ENCODE measurements around the gene PSD4.
A peak's percentile ranks its signal among the peaks of the same experiment; 100 is the strongest.

PSD4 gene

DNA sequence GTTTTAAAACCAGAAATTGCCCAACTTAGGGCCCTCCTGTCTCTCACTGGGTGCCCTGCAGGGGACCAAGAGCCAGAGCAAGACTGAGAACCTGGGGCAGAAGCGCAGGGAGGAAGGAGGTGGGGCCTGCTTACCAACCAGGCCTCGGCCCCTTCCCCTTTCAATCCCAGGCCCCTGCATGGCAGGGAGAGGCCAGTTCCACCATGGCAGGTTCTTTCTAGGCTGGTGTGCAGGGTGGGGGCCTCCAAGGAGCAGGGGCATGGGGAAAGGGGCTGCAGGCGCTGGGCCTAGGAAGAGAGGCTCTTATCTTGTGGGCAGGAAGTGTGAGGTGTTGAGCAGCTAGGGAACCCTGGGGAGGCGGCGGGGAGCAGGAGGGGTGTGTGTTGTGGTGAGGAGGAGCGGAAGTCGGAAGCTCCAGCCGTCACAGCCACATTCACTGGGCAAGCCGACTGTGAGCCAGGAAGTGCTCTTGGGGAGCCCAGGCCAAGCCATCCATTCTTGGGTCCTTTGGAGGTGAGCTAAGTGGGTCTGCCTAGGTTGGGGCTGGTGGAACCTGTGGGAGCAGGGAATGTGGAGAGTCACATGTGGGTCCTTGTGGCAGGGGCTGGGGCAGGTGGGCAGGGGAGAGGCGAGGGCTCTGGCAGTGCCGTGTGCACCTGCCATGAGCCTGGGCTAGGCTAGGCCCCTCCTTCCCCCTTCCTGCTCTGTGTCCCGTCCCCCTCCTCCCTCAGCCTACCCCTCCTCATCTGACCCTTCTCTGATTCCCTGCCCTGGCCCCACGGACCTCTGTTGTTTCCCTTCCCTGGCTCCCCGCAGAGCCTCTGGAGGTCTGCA lies at the start of gene PSD4:
Gene PSD4 (plus strand): TSS at position 430 of the 834 bp plus-strand sequence. CDS start 8,486 bp downstream, outside the sequence.
- no peak for DNase-seq

DNA sequence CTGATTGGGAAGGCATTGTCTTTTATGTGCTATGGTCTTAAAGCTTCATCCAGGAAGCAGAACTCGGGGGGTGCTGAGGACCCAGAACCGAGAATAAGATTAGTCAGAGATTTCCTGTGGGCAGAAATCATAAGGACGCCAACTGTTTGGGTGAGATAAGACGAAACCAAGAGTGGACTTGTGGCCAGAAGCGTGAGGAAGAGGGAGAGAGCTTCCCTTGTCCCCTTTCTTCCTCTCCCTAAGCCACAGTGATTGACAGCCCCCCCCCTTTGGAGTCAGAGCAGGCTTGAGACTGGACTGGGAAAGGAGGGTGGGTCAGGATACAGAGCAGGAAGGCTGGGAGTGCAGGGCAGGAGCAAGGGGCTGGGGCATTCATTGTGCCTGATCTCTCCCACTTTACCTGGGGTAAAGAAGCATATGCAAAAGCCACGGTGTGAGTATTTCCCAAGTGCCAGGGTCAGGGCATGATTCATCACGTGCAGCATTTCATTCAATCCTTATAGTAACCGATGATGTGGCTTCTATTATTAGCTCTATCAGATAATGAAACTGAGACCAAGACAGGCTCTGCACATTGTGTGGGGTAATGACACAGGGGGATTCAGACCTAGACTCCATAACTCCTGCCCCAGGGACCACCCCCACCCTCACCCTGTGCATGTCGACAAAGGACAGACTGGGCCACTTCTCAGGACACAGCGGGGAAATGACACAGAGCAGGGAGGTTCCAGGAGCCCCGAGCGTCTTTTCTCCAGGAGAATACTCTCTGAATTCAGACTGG lies 49.4 kb upstream of the PSD4 start:
- DNase-seq, result no peak

DNA sequence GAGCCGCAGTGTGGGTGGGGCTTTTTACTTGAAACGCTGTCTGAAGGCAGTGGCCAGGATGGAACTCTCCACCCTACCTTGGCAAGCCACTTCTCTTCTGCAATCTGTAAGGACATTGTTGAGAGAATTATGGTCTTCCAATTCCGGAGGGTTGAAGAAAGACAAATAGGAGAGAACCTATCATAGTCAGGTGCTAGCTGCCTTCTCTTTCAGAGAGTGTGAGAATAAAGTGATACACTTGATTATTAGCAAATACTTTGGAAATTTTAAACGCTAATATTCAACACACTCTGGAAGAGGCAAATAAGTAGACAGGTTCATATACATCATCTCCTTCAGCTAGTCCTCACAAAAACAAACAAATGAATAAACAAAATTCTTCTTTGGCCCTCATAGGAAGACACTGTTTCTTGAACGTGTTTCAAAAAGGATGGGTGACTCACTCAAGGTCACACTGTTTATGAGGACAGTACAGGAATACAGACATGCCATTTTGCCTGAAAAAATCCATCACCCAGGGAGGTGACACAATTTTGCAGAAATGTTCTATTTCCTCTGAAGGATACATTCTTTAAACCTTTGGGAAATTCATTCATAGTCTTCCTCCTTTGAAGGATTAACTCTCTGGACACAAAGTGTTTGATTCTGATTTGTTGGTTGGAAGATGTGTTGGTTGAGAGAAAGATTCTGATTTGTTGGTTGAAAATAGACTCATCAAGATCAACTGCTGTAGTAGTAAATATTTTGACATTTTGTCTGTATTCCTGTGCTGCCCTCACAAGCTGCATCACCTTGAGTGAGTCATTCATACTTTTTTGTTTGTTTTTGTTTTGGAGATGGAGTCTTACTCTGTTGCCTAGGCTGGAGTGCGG lies 48.6 kb upstream of the PSD4 start:
- no peak for DNase-seq

DNA sequence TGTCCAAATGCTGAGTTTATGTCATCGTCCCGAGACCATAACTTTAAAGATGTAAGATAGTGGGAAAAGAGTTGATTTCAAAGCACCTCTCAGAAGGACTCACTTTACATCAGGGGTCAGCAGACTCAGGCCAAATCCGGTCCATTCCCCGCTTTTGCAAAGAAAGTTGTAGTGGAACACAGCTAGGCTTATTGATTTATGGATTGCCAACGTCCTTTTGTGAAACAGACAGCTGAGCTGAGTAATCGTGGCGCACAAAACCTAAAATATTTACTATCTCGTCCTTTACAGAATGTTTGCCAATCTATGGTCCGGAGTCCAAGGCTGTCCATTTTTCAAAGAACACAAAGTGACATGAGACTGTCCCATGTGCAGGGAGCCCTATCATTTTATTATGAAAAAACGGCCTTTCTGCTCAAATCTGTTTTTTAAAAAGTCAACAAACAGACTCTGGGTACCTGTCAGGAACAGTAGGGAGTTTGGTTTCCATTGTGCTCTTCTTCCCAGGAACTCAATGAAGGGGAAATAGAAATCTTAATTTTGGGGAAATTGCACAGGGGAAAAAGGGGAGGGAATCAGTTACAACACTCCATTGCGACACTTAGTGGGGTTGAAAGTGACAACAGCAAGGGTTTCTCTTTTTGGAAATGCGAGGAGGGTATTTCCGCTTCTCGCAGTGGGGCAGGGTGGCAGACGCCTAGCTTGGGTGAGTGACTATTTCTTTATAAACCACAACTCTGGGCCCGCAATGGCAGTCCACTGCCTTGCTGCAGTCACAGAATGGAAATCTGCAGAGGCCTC lies 46.7 kb upstream of the PSD4 start, which contains the start of gene IL1RN:
Gene IL1RN (plus strand): TSS at position 754 of the 801 bp plus-strand sequence. CDS start 27 bp downstream, at position 781.
- DNase-seq, result no peak

DNA sequence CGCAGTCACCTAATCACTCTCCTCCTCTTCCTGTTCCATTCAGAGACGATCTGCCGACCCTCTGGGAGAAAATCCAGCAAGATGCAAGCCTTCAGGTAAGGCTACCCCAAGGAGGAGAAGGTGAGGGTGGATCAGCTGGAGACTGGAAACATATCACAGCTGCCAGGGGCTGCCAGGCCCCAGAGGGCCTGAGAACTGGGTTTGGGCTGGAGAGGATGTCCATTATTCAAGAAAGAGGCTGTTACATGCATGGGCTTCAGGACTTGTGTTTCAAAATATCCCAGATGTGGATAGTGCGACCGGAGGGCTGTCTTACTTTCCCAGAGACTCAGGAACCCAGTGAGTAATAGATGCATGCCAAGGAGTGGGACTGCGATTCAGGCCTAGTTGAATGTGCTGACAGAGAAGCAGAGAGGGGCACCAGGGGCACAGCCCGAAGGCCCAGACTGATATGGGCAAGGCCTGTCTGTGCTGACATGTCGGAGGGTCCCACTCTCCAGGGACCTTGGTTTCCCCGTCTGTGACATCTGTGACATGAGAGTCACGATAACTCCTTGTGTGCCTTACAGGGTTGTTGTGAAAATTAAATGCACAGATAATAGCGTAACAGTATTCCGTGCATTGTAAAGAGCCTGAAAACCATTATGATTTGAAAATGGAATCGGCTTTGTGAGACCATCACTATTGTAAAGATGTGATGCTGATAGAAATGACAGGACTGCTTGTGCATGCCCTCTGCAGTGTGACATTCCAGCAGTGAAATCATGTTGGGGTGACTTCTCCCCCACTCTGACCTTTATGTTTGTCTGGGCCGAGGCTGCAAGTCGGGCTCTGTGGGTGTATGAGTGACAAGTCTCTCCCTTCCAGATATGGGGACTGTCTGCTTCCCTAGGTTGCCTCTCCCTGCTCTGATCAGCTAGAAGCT lies 45.9 kb upstream of the PSD4 start:
- no peak for DNase-seq

DNA sequence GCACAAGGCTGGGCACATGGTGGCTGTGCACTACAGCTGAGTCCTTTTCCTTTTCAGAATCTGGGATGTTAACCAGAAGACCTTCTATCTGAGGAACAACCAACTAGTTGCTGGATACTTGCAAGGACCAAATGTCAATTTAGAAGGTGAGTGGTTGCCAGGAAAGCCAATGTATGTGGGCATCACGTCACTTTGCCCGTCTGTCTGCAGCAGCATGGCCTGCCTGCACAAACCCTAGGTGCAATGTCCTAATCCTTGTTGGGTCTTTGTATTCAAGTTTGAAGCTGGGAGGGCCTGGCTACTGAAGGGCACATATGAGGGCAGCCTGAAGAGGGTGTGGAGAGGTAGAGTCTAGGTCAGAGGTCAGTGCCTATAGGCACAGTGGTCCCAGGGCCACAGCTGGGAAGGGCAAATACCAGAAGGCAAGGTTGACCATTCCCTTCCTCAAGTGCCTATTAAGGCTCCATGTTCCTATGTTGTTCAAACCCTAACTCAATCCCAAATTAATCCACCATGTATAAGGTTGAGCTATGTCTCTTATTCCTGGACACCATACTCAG lies 44.2 kb upstream of the PSD4 start:
- no peak for DNase-seq

DNA sequence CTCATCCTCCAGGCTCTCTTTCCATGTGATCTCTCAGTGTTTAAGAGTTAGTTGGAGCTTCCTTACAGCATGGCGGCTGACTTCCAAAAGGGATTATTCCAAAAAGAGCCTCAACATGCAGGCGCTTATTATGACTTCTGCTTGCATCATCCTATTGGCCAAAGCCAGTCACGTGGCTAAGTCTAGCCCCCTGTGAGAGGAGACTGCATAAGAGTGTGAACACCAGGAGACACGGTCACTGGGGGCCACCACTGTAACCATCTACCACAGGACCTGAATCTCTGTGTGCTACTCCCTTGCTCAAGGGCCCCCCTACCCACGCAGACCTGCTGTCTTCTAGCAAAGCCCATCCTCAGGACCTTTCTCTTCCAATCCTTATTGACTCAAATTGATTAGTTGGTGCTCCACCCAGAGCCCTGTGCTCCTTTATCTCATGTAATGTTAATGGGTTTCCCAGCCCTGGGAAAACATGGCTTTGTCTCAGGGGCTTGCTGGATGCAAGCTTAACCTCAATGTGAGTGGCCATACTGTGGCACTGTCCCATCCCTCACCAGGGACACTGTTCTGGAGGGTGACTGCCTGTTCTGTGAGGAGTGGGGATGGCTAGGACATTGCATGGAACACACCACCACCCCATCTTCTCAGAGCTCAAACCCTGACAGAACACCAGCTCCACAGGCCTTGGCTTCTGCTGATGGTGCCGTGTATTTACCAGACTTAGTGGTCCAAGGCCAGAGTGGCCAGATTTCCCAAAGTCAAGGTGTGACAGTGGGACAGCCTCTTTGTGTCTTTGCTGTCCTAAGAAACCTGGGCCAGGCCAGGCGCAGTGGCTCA lies 42.2 kb upstream of the PSD4 start:
- no peak for DNase-seq

DNA sequence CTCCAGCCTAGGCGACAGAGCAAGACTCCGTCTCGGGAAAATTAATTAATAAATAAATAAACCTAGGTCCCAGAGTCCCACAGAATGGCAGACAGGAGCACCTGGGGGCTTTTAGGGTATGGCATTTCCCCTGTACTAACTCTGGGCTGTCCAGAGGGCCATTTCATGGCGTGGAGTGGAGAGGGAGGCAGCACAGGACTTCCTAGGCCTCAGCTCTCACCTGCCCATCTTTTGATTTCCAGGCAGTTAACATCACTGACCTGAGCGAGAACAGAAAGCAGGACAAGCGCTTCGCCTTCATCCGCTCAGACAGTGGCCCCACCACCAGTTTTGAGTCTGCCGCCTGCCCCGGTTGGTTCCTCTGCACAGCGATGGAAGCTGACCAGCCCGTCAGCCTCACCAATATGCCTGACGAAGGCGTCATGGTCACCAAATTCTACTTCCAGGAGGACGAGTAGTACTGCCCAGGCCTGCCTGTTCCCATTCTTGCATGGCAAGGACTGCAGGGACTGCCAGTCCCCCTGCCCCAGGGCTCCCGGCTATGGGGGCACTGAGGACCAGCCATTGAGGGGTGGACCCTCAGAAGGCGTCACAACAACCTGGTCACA lies 41.3 kb upstream of the PSD4 start:
- DNase-seq, result no peak

DNA sequence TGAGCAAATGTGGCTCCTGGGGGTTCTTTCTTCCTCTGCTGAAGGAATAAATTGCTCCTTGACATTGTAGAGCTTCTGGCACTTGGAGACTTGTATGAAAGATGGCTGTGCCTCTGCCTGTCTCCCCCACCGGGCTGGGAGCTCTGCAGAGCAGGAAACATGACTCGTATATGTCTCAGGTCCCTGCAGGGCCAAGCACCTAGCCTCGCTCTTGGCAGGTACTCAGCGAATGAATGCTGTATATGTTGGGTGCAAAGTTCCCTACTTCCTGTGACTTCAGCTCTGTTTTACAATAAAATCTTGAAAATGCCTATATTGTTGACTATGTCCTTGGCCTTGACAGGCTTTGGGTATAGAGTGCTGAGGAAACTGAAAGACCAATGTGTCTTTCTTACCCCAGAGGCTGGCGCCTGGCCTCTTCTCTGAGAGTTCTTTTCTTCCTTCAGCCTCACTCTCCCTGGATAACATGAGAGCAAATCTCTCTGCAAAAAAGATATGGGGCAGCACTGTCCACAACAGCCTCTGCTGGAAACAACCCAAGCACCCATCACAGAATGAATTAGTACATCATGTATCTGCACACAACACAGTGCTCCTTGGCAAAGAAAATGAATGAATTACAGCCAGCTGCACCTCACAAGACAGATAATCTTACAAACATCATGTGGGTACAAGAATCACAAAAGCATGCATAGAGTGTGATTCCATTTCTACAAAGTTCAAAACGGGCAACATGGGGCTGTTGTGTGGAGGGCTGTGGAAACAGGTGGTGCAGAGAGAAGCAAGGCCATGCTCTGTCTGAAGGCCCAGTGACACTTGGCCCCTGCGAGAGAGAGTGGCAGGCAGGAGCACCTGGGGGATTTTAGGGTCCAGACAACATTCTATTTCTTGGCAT lies 39.8 kb upstream of the PSD4 start:
- DNase-seq, result peak; percentile 9

DNA sequence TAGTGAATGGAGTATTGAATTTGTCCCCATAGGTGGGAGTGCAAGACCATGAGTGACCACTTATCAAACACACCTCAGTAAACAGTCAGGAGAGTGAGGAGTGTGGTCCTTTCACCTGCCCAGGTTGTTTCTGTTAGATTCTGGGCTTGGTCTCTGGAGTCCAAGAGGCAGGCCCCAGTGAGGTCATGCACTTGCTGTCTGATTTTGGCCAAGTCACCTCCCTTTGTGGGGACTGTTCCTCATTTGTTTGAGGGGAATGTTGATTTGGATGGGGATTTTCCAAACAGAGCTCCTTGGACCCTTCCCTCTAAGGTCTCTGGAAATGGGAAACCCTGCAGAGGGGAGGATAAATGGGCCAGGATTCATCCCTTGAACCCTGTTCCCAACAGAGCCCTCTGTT lies 39.1 kb upstream of the PSD4 start:
- DNase-seq, result no peak

DNA sequence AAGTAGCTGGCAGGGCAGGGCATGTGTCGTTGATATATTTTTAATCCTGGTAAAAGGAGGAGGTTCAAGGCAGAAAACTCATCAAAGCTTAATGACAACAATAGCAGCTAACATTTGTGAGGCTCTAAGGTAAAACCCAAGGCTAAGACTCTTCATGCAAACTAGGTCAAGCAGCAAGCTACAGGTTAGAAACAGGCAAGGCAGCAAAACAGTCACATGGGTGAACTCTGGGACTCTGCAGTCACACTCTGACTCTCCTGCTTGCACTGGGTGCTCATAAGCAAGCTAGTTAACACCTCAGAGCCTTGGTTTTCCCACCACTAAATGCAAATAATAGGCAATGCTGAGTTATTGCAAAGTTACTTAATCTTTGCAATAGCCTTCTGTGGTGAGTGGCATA lies 38.5 kb upstream of the PSD4 start:
- DNase-seq, result no peak

DNA sequence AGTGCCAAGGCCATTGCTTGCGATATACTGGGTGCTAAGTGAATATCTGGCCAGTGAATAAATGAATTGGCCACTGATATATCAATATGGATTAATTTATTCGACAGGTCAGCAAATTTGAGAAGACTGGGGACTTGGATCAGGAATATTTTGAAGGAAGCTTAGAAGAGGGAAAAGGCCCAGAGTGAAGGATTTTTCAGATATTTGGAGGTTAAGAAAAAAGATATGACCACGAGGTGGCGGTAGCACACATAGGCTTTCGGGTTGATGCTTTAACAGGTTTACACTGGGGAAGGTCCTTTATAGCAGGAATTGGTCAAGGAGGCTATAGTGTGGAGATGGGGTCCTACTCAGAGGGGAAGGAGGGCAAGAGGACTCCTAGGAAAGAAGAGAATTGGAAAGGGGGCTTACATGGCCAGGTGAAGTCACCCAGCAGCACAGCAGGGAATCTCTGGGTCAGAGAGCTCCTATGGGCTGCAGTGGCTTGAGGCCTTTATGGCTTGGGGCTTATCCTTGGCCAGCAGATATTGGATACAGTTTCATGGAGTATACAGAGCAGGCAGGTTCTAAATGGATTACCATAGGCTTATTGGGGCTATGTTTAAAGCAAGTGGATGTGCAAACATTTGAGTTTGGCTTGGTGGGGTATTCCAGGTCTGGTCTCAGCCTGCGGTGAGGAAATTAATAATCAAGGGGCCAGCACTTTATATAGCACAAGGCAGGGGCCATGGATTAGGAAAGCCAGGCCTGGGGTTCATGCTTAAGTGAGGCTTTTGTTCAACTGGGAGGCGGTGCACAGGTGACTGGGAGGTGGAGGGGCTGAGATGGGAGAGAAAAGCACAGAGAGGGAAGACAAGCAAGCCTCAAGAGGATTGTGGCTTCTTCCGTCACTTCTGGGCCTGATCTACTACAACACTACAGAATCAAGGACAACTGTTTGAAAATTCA lies 36.7 kb upstream of the PSD4 start:
- DNase-seq, result peak; percentile 49

DNA sequence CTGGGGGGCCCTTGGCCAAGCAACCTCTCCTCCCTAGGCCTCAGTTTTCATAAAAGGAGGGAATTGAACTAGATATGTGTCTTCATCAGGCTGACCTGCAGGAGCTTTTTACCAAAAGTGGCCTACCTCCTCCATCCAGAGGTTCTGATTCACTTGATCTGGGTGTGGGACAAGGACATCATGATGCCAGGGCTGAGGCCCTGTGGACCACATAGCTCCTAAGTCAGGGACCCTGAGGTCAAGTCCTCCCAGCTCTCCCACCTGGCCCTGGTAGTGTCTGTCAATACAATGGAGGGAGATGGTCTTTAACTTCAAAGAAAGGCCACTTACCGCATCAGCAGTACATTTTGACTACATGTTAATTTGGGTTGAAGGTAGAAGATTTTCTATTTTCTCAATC lies 35.9 kb upstream of the PSD4 start:
- no peak for DNase-seq

DNA sequence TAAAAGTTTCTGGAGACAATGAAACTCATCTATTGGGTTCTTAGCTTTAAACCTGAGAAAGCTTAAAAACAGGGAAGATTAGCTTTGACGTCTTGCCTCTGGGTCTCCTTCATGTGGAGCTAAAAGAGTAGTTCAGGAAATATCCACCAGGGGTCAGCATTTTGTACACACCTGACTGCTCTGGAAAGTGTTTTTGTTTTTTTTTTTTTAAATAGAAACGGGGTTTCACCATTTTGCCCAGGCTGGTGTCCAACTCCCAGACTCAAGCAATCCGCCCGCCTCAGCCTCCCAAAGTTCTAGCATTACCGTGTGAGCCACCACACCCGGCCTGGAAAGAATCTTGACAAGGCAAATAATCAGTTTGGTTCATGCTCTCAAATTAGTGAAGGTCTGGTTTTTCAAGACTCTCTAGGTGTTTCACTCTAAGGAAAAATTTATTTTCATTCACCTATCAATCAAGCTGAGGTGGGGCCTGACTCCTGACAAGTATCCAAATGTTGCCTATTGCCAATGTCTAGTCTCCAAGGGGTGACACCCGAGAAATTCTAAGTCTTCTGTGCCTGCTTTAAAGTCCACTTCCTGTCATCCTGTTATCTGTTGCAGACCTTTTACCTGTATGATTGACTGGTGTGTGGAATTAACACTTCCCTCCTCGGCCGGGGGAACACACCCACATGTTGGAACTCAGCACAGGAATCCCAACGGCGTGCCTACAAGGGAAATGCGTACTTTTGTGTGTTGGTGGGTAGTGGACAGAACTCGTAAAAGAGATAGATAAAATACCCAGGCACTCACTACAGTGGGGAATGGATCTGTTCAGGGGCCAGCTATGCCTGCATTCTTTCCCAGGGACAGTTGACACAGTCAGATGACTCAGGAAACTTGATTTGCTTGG lies 35.1 kb upstream of the PSD4 start:
- peak; percentile 60 for DNase-seq

DNA sequence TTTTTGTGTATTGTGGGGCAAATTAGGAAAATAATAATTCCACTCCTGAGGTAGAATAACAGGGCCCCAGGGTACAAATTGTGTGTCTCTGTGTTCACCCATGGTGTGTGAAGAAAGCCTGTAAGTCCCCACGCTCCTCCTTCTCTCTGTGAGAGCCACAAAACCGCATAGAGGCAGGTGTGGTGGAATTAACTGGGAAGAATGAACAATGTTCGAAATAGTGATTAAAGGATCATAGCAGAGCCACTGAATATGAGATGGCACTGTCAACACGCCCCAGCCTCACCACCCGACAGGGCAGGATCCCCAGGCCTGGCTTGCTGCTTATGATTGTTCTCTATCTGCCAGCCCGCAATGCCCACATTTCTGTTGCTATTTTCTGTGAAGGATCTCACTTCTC lies 32.3 kb upstream of the PSD4 start:
- no peak for DNase-seq

DNA sequence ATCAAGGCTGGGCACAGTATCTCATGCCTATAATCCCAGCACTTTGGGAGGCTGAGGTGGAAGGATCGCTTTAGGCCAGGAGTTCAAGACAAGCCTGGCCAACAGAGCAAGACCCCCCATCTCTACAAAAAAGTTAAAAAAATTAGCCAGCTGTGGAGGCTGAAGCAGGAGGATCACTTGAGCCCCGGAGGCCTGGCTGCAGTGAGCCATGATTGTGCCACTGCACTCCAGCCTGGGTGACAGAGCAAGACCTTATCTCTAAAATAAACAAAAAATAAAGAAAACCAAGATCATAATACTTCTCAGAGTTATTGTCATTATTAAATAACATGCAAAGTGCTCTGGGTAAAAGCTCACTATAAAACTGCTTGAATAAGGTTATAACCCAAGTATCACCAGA lies 31.5 kb upstream of the PSD4 start:
- no peak for DNase-seq
